Naive thymus-derived CD4-positive, alpha-beta T cell (primary cell): ENCODE data around the gene B3GNT3. TPM values are rescaled to one million over a fixed set of nuclear protein-coding genes. Genes with fewer than 3 reads are reported as not detected.
A peak's percentile ranks its signal among the peaks of the same experiment; 100 is the strongest.

Experiments used
- ATAC-seq: fragments of 150-1000 bp; cut with Tn5 transposase; 2 replicates; pipeline ENCODE4 v1.10.0; 2021; ENCODE audit warnings: mild to moderate bottlenecking, moderate library complexity
- CTCF ChIA-PET: fragments of 350-600 bp; sonication (Branson Sonifier 250); formaldehyde crosslinking; loops from one replicate; lab custom pipeline; 2021; ENCODE audit warnings: antibody characterized with exemption; lab: Charles Lee
- POLR2A ChIA-PET: fragments of 350-600 bp; sonication (Branson Sonifier 250); formaldehyde crosslinking; loops from one replicate; lab custom pipeline; 2021; ENCODE audit warnings: antibody characterized with exemption, inconsistent platforms; lab: Charles Lee
- DNase-seq, 9 donors: peaks; one replicate each; pipeline versions ENCODE4 v3.0.0 to v3.0.0-alpha.2; 2020 to 2022; ENCODE audit warnings: mixed read lengths in 1 of 9
- H3K27ac ChIP-seq: one replicate; pipeline ENCODE4 v1.7.0; 2013; ENCODE audit warnings: mild to moderate bottlenecking, low read depth, low read length, moderate library complexity
- H3K27me3 ChIP-seq, 2 donors: one replicate each; pipeline ENCODE4 v1.7.0; 2013; ENCODE audit warnings: low read length in 2 of 2, mild to moderate bottlenecking in 2 of 2, moderate library complexity in 2 of 2; ENCODE audit not compliant: control insufficient read depth in 2 of 2, insufficient read depth in 2 of 2
- H3K36me3 ChIP-seq, 3 experiments: 1 replicate in 2 of 3; 2 replicates in 1 of 3; pipeline ENCODE4 v1.7.0; 2013; ENCODE audit warnings: low read length in 3 of 3, mild to moderate bottlenecking in 3 of 3, moderate library complexity in 1 of 3; ENCODE audit not compliant: insufficient read depth in 3 of 3, control insufficient read depth in 2 of 3
- H3K4me1 ChIP-seq, 2 donors: one replicate each; pipeline ENCODE4 v1.7.0; 2013; ENCODE audit warnings: low read length in 2 of 2, mild to moderate bottlenecking in 2 of 2, moderate library complexity in 1 of 2; ENCODE audit not compliant: control insufficient read depth in 2 of 2, insufficient read depth in 2 of 2
- H3K4me3 ChIP-seq: 2 replicates; pipeline ENCODE4 v1.7.0; 2013; ENCODE audit warnings: mild to moderate bottlenecking, low read length
- H3K9me3 ChIP-seq, 3 experiments: 1 replicate in 2 of 3; 2 replicates in 1 of 3; pipeline ENCODE4 v1.7.0; 2013; ENCODE audit warnings: low read length in 3 of 3; ENCODE audit not compliant: control insufficient read depth in 2 of 3
- H3K27ac Mint-ChIP-seq, 9 donors: one replicate each; pipeline ENCODE4 v1.8.0; 2020 to 2022; ENCODE audit warnings: mixed read lengths in 9 of 9, mild to moderate bottlenecking in 8 of 9, moderate library complexity in 5 of 9, inconsistent platforms in 2 of 9
- H3K27me3 Mint-ChIP-seq, 5 donors: one replicate each; pipeline ENCODE4 v1.8.0; 2021 to 2022; ENCODE audit warnings: mixed read lengths in 5 of 5, mild to moderate bottlenecking in 1 of 5
- H3K36me3 Mint-ChIP-seq, 5 donors: one replicate each; pipeline ENCODE4 v1.8.0; 2020 to 2022; ENCODE audit warnings: mixed read lengths in 5 of 5, mild to moderate bottlenecking in 3 of 5, inconsistent platforms in 1 of 5
- H3K4me1 Mint-ChIP-seq, 7 donors: one replicate each; pipeline ENCODE4 v1.8.0; 2020 to 2022; ENCODE audit warnings: mixed read lengths in 7 of 7, mild to moderate bottlenecking in 3 of 7, inconsistent platforms in 1 of 7
- H3K4me3 Mint-ChIP-seq, 10 donors: one replicate each; pipeline ENCODE4 v1.8.0; 2020 to 2022; ENCODE audit warnings: mild to moderate bottlenecking in 10 of 10, mixed read lengths in 10 of 10, moderate library complexity in 6 of 10, inconsistent platforms in 2 of 10
- H3K9me3 Mint-ChIP-seq, 11 donors: one replicate each; pipeline ENCODE4 v1.8.0; 2020 to 2022; ENCODE audit warnings: mixed read lengths in 11 of 11, mild to moderate bottlenecking in 4 of 11, inconsistent platforms in 1 of 11, moderate library complexity in 1 of 11
- intact Hi-C, 2 donors: fragments of 100-400 bp; cut with micrococcal nuclease; formaldehyde crosslinking; loops; one replicate each; pipeline ENCODE4 v1.15.1; 2023
- polyA plus RNA-seq, 2 donors: library from polyadenylated mRNA; unstranded; fragments of 300-500 nt; fragmentation: Illumina TruSeq; gene quantifications; one replicate each; pipeline ENCODE4 v1.2.3, GENCODE V29; 2021
- total RNA-seq, 6 experiments: library from RNA in 5 of 6; stranded (reverse) in 5 of 6; gene quantifications; 1 replicate in 5 of 6; 2 replicates in 1 of 6; pipeline ENCODE4 v1.2.3 and lab custom pipeline; 2021 to 2026

B3GNT3 gene
- total and polyA plus RNA-seq, 7 experiments from 2014 or later: 0.43 to 1.0 (median 0.74) TPM; not detected in 3

GRCh38 chr19:17831419-17831888, 36.5 kb downstream of the B3GNT3 start:
- no peaks in the 10 kb centered on the region for H3K4me1 ChIP-seq
- H3K27ac ChIP-seq: peak overlapping the region; percentile 21
- no peak for ATAC-seq
- no peak overlapping the region for H3K4me3 Mint-ChIP-seq
- H3K9me3 Mint-ChIP-seq: peaks cover 0 to 5% (median 0%) of the 10 kb centered on the region in 11 donors
- DNase-seq: no peak
- no peaks in the 10 kb centered on the region for H3K9me3 ChIP-seq
- peak overlapping the region in 4 of 9 donors; percentile 10 to 77 (median 42) for H3K27ac Mint-ChIP-seq
- no peaks in the 10 kb centered on the region for H3K27me3 Mint-ChIP-seq
- peaks cover 19 to 96% (median 40%) of the 10 kb centered on the region in 3 experiments for H3K36me3 ChIP-seq
- ChIA-PET POLR2A (interaction anchor here (0.8 kb wide), 1 partner anchor 106 kb away, joined by 3 read pairs; no protein-coding TSS in a partner anchor), CTCF (no interaction called here)
- no peaks in the 10 kb centered on the region for H3K27me3 ChIP-seq
- H3K36me3 Mint-ChIP-seq: peaks cover 16 to 64% (median 22%) of the 10 kb centered on the region in 5 donors
- H3K4me1 Mint-ChIP-seq: peaks cover 7 to 32% (median 18%) of the 10 kb centered on the region in 7 donors
- no peak overlapping the region for H3K4me3 ChIP-seq
- intact Hi-C loops: no loop called here

- DNase-seq: no peak
- ChIA-PET POLR2A (interaction anchor here (0.6 to 1.4 kb wide), 5 partner anchors 13 to 107 kb away, joined by 3 to 4 read pairs (median 3); no protein-coding TSS in a partner anchor), CTCF (interaction anchor here (0.6 kb wide), 2 partner anchors 28 to 371 kb away, joined by 3 to 5 read pairs; no protein-coding TSS in a partner anchor)
- Mint-ChIP-seq H3K27me3 (no peaks in the 10 kb centered on the region), H3K4me3 (no peak overlapping the region), H3K9me3 (peaks cover 0 to 5% (median 0%) of the 10 kb centered on the region in 11 donors), H3K27ac (peak overlapping the region in 6 of 9 donors; percentile 10 to 74 (median 14)), H3K4me1 (peaks cover 10 to 36% (median 21%) of the 10 kb centered on the region in 7 donors), H3K36me3 (peaks cover 19 to 65% (median 25%) of the 10 kb centered on the region in 5 donors)
- H3K27me3 ChIP-seq: no peaks in the 10 kb centered on the region
- H3K4me1 ChIP-seq: no peaks in the 10 kb centered on the region
- H3K9me3 ChIP-seq: no peaks in the 10 kb centered on the region
- ATAC-seq: no peak
- H3K36me3 ChIP-seq: peaks cover 19 to 95% (median 44%) of the 10 kb centered on the region in 3 experiments
- intact Hi-C loops: loop anchor here in 1 of 2 donors (2.0 kb wide), 1 partner anchor 14 kb away; the partner anchor contains the start of gene JAK3
- no peak overlapping the region for H3K4me3 ChIP-seq
- H3K27ac ChIP-seq: no peak overlapping the region
These were observed 37.7 kb downstream of the B3GNT3 start for GRCh38 chr19:17832443-17833208.

GRCh38 chr19:17834350-17835181, 39.6 kb downstream of the B3GNT3 start:
- ChIA-PET CTCF (interaction anchor here (1.2 kb wide), 1 partner anchor 11 kb away, joined by 3 read pairs; no protein-coding TSS in a partner anchor), POLR2A (interaction anchor here (1.0 to 1.4 kb wide), 3 partner anchors 8 to 14 kb away, joined by 3 to 5 read pairs (median 4); partner anchors contain the start of gene JAK3)
- Histone ChIP-seq H3K4me3 (no peak overlapping the region), H3K27ac (peak overlapping the region; percentile 46), H3K36me3 (peaks cover 33 to 96% (median 50%) of the 10 kb centered on the region in 3 experiments), H3K9me3 (no peaks in the 10 kb centered on the region), H3K4me1 (no peaks in the 10 kb centered on the region), H3K27me3 (no peaks in the 10 kb centered on the region)
- H3K36me3 Mint-ChIP-seq: peaks cover 18 to 69% (median 22%) of the 10 kb centered on the region in 5 donors
- intact Hi-C loops: no loop called here
- H3K9me3 Mint-ChIP-seq: peaks cover 0 to 5% (median 0%) of the 10 kb centered on the region in 11 donors
- H3K4me1 Mint-ChIP-seq: peaks cover 14 to 40% (median 18%) of the 10 kb centered on the region in 7 donors
- peak overlapping the region in 4 of 9 donors; percentile 17 to 83 (median 26) for H3K27ac Mint-ChIP-seq
- no peak for ATAC-seq
- no peak for DNase-seq
- no peaks in the 10 kb centered on the region for H3K27me3 Mint-ChIP-seq
- H3K4me3 Mint-ChIP-seq: no peak overlapping the region

- no peaks in the 10 kb centered on the region for H3K9me3 ChIP-seq
- H3K27ac ChIP-seq: peak overlapping the region; percentile 46
- H3K4me3 ChIP-seq: no peak overlapping the region
- ChIA-PET POLR2A (interaction anchor here (1.2 to 1.4 kb wide), 2 partner anchors 12 to 15 kb away, joined by 4 to 5 read pairs; partner anchors contain the start of gene JAK3), CTCF (interaction anchor here (1.2 kb wide), 1 partner anchor 10 kb away, joined by 3 read pairs; no protein-coding TSS in a partner anchor)
- Mint-ChIP-seq H3K4me1 (peaks cover 14 to 43% (median 19%) of the 10 kb centered on the region in 7 donors), H3K4me3 (no peak overlapping the region), H3K9me3 (peaks cover 0 to 5% (median 0%) of the 10 kb centered on the region in 11 donors), H3K27me3 (no peaks in the 10 kb centered on the region), H3K36me3 (peaks cover 19 to 69% (median 22%) of the 10 kb centered on the region in 5 donors), H3K27ac (peak overlapping the region; percentile 22 to 91 (median 72))
- ATAC-seq (no peak), DNase-seq (no peak)
- intact Hi-C loops: no loop called here
- no peaks in the 10 kb centered on the region for H3K4me1 ChIP-seq
- no peaks in the 10 kb centered on the region for H3K27me3 ChIP-seq
- peaks cover 40 to 96% (median 53%) of the 10 kb centered on the region in 3 experiments for H3K36me3 ChIP-seq
These were observed 40.5 kb downstream of the B3GNT3 start for GRCh38 chr19:17835182-17836006.

GRCh38 chr19:17836530-17836929, 41.6 kb downstream of the B3GNT3 start:
- no peaks in the 10 kb centered on the region for H3K27me3 ChIP-seq
- DNase-seq: no peak
- Mint-ChIP-seq H3K4me1 (peaks cover 14 to 45% (median 24%) of the 10 kb centered on the region in 7 donors), H3K27me3 (no peaks in the 10 kb centered on the region), H3K9me3 (peaks cover 0 to 5% (median 0%) of the 10 kb centered on the region in 11 donors), H3K4me3 (no peak overlapping the region), H3K36me3 (peaks cover 22 to 67% (median 26%) of the 10 kb centered on the region in 5 donors), H3K27ac (peak overlapping the region; percentile 0 to 83 (median 75))
- no peaks in the 10 kb centered on the region for H3K9me3 ChIP-seq
- H3K4me3 ChIP-seq: no peak overlapping the region
- POLR2A ChIA-PET: interaction anchor here (0.6 kb wide), 1 partner anchor 23 kb away, joined by 3 read pairs; no protein-coding TSS in a partner anchor
- intact Hi-C loops: no loop called here
- ATAC-seq: no peak
- peak overlapping the region; percentile 33 for H3K27ac ChIP-seq
- CTCF ChIA-PET: no interaction called here
- H3K4me1 ChIP-seq: no peaks in the 10 kb centered on the region
- H3K36me3 ChIP-seq: peaks cover 47 to 97% (median 57%) of the 10 kb centered on the region in 3 experiments
